A549 (cell line): ENCODE results near the gene MT3.

Source experiments
- CHD2 ChIP-seq: fragments of 150-350 bp; IDR thresholded peaks from 2 replicates; pipeline ENCODE4 v1.6.1; 2014; ENCODE audit warnings: low read length; ENCODE audit not compliant: partially characterized antibody
- HOXB13 ChIP-seq: fragments of 250-450 bp; sonication (Bioruptor Pico); IDR thresholded peaks from 2 replicates; pipeline ENCODE4 v1.5.0; 2020; ENCODE audit warnings: low read depth, mild to moderate bottlenecking, moderate library complexity
- ZC3H11A ChIP-seq: fragments of 450-650 bp; IDR thresholded peaks from 2 replicates; pipeline ENCODE4 v1.6.1; 2014; ENCODE audit warnings: antibody characterized with exemption, mild to moderate bottlenecking
- TF ChIP-seq, protein P1 (sequence below): fragments of >200 bp; sonication (Bioruptor Twin); formaldehyde crosslinking; IDR thresholded peaks from 3 replicates; pipeline ENCODE4 v1.5.1; 2016

DNA sequence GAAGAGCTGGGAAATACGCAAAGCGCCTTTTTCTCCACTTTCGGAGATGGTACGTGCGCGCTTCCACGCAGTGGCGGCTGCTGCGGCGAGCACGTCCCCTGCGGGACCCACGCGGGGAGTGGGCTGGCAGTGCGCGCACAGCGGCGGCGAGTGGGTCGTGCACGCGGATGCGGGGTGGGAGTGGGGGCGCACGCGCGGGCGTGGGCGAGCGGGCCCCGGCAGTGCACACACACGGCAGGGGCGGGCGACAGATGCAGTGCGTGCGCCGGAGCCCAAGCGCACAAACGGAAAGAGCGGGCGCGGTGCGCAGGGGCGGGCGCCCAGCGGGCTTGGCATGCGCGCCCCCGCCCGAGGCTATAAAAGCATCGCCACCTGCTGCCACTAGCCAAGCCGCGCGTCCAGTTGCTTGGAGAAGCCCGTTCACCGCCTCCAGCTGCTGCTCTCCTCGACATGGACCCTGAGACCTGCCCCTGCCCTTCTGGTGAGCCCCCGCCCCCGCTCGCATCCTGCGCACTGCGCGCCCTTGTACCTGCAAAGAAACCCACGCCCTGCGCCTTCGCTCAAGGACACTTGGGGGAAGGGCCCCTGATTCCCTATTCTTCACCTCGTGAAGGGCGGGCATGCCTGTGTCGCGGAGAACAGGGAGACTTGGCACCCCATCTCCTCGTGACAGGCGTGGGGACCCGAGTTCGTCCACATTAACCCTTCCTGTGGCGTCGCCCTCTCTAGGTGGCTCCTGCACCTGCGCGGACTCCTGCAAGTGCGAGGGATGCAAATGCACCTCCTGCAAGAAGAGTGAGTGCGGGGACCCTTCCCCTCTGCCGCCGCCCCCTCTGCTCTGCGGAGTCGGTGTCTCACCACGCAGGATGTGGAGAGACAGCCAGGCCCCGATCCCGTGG is at the start of gene MT3:
- no peak for TF ChIP-seq HOXB13 (CRISPR knock-in tag)
- TF ChIP-seq CHD2 = no peak
- TF ChIP-seq ZC3H11A = no peak
- TF ChIP-seq, protein P1, sequence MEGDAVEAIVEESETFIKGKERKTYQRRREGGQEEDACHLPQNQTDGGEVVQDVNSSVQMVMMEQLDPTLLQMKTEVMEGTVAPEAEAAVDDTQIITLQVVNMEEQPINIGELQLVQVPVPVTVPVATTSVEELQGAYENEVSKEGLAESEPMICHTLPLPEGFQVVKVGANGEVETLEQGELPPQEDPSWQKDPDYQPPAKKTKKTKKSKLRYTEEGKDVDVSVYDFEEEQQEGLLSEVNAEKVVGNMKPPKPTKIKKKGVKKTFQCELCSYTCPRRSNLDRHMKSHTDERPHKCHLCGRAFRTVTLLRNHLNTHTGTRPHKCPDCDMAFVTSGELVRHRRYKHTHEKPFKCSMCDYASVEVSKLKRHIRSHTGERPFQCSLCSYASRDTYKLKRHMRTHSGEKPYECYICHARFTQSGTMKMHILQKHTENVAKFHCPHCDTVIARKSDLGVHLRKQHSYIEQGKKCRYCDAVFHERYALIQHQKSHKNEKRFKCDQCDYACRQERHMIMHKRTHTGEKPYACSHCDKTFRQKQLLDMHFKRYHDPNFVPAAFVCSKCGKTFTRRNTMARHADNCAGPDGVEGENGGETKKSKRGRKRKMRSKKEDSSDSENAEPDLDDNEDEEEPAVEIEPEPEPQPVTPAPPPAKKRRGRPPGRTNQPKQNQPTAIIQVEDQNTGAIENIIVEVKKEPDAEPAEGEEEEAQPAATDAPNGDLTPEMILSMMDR = no peak
